GM18861 (cell line): Measurements from ENCODE around the gene ACBD4.

Experiments used
- ATAC-seq: cut with Tn5 transposase; IDR thresholded peaks from one replicate; pipeline ENCODE4 v1.9.1; 2021; ENCODE audit not compliant: unreplicated experiment

ACBD4 gene

DNA sequence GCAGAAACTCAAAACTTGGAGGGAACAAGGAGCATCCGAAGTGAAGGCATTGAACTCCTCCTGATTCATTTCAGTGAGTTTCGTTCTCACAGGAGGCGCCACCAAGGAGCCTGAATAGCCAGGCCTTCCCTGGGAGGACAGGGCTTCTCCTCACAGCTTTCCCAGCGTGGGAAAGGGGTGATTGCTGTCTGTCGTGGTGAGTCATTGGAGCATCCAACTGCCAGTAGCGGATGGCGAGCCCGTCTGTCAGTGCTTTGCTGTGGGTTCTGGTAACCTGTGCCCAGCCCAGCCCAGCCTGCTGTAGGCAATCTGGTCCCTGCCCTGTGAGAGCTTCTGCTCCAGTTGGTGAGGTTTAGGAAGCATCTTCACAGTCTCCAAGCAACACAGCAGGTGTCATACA, 31.5 kb upstream of the ACBD4 start:
- no peak for ATAC-seq

DNA sequence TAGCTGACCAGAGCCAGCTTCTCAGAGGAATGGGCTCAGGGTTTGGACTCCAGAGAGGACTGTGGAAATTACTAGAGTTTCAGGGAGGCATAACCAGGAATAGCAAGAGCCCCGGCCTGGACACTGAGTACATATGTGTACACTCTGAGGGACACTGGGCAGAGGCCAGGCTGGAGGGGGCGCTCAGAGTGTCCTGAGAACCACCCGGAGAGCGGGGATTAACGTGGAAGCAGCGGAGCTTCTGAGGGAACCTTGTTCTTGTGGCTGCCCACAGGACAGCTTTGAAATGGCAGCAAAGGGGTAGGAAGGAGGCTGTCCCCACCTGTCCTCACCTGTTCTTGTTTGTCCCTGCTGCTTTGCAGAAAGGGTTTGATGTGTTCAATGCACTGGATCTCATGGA, 31.0 kb upstream of the ACBD4 start:
- no peak for ATAC-seq

DNA sequence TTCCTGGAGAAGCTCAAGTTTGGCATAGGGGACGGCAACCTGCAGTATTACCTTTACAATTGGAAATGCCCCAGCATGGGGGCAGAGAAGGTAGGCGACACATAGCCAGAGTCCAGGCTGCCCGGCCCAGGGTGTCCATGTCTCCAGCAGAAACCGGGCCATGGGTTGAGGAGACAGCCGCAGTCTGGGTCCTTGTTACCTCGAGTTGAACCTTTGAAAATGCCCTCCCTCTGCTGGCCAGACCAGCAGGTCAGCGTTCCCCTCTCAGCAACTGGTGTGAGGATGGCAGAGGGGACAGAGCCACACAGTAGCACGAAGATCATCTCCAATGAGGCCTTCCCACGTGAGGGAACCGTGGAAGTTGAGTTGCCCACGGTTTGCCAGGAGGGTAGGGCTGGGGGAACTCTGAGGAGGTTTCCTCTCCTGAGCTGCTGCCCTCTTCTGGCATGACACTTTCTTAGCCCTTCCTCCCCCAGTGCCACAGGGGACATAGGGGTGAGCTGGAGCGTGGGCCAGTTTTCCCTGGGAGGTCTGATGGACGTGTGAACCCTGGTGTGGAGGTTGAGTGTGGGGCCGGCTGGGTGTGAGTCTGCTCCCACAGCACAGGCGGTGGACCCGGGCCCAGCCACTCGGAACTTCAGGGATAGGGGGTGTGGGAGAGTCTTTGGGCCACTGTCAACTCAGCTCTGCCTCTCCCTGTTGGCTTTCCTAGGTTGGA, 30.4 kb upstream of the ACBD4 start:
- no peak for ATAC-seq

DNA sequence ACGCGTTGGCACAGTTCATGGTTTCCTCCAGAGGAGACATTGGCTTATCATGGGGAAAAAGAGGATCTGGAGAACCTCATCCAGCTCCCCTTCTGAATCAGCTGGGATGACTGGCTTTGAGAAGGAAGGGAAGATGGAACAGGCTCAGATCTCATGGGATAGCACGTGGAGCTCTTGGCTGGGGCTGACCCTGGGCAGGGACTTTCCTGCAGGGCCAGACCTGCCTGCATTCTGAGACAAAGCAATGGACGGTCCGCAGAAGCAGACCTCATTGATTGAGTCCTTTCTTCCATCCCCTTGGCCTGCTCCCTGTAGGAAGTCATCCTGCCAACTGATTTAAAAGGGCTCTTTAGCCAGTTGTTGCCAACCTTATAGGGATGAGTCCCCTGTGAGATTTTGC, 29.4 kb upstream of the ACBD4 start:
- no peak for ATAC-seq

DNA sequence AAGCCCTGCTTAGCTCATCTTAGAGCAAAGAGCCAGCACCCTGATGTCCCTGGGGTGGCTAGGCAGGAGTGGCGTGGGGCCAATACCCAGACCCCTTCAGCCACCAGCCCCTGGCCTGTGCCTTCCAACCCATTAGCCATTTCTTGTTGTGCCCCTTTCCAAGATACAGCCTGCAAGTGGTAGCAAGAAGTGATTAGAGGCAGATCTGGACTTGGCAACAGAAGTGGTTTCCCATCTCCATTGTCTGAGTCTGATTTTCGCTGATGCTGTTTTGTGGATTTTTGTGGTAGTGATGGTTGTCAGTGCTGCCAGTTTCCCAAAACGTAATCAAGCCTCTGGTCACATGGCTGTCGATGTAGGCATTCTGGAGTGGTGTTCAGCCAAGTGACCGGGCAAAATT, 28.9 kb upstream of the ACBD4 start:
- no peak for ATAC-seq

DNA sequence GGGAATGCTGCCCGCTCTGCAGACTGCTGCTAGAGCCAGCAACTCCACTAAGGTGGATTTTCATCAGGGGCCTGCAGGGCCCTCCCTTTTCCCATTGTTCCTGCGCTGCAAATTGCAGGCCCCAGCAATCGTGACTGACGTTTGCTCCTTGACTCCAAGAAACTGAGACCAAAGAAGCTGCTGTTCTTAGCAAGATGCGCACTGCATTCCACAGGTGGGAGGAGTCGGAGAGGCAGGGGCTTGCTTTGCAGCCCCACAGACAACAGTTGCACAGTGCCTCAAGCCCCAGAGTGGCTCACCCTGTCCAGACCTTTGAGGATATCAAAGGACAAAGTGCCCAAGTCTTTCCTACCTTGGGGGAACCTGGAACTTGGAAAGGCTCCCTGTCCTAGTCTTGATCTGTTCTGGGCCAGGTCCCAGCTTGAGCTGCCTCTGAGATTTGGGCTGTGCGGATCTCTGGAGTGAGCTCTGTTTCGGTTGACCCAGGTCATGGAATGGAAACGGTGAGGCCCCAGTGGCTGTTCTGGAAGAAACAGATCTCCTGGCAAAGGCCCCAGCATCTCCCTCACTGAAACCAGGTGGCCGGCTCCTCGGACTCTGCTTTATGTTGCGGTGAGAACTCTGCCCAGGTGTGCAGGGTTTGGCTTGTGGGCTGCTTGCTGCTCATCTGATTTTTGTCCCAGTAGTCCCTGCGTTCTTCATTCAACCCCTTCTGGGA, 28.0 kb upstream of the ACBD4 start:
- ATAC-seq: no peak

DNA sequence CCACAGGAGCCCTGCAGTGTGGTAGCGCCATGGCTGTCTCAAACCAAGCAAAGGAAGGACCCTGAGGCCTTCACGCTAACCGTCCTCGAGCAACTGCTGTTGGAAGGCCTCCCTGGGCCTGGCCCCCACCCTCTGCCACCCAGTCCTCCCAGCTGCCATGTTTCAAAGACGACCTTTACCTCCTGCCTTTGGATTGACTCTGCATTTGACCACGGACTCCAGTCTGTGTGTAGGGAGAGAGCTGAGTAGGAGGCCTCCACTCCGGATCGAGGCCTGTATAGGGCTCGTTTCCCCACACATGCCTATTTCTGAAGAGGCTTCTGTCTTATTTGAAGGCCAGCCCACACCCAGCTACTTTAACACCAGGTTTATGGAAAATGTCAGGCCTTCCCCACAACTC, 27.4 kb upstream of the ACBD4 start:
- no peak for ATAC-seq

DNA sequence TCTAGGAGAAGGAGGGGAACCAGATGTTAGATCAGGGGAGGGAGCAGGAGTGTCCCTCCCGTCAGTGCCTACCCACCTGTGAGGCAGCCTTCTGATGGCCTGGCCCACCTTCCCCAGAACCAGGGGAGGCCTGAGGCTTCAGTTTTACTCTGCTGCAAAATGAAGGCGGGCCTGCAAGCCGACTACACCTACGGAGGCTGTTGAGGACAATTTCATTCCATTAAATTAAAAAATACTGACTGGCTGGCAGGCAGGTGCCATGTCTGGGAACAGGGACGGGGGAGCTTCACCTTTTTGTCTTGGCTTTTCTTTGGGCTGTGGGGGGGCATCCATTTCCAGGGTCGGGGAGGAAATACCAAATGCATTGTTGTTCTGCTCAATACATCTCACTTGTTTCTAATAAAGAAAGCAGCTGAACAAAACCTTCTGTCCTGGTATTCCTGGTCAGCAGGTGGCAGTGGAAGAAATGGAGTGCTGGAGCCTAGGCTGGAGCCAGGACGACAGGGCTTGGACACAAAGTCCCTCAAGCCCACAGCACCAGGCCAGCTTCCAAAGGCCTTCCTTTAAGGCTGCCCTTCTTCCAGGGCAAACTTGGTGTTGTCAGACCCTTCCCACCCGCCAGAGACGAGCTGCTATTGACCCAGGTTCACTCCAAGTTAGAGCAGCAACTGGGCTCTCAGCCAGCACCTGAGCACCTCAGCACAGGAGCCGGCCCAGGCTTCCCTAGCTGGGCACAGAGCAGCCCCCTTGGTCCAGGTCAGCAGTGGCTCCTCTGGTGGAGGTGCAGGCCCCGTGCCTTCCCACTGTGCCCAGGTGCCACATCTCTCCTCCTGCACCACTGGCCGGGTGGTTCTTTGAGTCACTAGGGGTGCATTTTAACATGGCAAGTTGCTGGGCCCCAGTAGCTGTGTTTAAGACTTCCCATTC, 26.6 kb upstream of the ACBD4 start:
- ATAC-seq: no peak

DNA sequence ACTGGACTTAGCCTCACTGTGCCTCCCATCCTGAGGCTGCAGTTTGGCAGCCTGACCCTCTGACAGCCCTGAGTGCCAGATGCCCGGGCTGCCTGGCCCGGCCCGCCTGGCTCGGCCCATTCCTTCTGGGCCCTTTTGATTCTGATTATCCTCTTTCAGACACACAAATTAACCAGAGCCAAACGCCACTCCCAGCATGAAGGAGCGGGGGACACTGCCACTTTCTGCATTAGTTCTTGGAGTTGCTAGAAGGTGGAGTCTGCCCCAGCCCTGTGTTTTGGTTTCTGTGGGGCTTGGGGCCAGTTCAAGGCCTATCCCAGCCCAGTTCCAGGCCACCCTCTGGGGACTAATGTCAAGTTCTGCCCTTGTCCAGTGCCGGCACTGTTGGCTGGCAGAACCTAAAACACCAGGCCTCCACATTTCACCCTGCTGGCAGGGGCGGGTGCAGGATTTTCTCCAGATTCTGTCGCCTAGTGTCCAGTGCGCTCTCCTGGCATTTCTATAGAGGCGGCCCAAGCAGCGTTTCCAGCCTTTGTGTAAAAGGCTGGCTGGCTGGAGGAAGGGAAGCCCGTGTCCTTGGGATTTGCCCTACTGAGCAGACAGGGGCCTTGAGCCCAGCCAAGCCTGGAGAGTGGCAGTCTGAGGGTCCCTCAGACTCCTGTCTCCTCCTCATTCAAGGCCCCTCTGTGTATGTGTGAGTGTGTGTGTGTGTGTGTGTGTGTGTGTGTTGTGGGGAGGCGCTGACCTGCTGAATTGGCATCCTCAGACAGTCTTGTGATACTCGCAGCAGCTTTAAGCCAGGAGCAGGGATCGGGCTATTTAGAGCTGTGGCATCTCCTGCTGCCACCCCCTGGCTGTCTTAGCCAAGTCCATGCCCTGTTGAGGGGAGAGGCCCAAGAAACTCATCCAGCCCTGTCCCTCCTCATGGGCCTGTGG, 24.5 kb upstream of the ACBD4 start:
- no peak for ATAC-seq

DNA sequence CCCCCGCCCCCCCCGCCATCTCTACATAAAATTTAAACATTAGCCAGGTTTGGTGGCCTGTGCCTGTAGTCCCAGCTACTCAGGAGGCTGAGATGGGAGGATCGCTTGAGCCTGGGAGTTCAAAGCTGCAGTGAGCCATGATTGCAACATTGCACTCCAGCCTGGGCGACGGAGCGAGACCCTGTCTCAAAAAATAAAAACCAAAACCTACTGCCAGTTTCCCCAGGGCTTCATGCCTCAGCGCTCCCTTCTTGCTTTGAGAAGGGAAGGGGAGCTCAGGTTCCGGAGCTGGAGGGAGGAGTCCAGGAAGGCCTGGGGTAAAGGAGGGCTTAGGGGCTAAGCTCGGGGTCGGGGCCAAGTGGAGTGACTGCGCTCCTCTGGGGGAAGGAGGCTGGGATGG, 23.6 kb upstream of the ACBD4 start:
- no peak for ATAC-seq

DNA sequence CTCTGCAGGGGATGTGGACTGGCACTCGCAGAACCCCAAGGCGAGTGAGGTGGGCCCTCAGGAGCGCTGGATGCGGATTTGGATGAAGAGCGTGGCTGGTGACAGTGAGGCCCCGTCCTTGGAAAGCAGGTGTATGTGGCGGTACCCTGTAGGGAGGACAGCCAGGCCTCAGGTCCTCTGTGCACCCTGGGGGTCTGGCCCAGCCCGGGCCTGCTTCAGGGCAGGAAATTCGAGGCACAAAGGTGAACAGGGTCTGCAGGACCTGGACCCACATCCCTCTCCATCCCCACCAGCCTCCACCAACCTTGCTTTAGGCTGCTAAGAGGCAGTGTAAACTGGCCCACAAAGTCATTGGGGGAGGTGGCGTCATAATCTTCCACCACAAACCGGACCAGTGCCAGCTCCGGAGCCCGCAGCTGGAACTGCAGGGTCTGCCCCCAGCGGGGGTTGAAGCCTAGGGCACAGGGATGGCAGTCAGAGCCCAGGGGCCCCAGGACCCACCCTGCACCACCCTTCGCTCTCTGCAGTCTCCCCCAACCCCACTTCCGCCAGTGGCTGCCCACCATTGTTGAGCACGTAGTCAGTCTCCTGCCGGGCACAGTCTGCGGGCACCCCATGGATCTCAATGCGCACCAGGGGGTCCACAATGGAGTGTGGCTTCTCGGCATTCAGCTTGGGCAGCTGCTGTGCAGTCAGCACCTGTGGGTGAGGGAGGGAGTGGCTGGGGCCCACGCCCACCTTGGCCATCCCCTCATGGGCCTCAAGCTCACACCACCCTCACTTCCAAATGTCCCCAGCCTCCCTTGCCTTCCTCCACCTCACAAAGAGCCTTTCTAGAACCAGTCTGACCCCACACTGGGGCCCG, 22.7 kb upstream of the ACBD4 start:
- ATAC-seq: no peak

DNA sequence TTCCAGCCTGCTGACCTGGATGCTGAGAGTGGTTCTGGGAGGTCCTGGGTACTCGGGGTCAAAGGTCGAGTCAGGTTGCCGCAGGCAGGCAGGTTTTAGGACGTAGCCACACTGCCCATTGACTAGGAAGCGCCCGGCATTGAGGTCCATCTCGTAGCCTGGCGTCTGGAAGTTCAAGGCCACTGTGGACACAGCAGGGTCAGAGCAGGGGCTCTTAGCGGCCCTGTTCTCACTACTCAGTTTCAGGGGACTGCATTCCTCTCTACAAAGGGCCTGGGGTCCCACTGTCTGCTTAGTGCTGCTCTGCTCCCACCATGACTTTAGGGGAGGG, 22.1 kb upstream of the ACBD4 start:
- ATAC-seq: no peak

DNA sequence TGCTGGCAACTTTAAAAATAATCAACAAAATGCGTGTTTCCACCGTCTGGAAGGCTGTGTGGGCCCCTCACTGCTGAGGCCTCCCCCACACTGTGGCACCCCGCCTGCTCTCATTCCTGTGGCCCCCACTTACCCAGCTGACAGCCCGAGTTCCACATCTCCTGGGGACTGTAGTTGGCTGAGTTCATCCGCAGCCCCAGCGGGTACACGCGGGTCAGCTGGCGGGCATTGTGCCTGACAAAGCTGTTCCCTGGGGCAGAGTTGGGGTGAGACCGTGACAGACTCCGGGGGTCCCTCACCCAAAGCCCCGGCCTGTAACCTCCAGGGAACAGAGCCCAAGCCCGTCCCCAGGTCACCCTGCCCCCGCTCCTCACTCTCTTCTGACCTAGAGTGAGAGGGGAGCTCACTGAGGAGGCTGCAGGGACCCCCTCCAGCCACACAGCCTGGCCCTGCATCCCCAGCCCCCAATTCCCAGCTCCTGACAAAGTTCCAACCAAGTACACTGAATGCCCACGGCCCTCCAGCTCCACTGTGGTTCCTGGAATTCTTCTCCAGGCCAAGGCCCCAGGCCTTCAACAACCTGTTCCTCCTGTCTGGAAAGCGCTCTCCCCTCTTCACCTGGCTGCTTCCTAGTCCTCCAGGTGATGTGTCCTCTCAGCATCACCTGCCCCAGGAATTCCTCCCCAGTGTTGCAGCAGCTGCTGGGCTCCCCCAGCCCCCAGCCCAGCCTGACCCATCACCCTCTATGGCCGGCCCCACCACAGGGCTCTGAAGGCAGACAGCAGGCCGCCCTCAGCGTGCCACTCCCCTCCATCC, 21.2 kb upstream of the ACBD4 start:
- no peak for ATAC-seq

DNA sequence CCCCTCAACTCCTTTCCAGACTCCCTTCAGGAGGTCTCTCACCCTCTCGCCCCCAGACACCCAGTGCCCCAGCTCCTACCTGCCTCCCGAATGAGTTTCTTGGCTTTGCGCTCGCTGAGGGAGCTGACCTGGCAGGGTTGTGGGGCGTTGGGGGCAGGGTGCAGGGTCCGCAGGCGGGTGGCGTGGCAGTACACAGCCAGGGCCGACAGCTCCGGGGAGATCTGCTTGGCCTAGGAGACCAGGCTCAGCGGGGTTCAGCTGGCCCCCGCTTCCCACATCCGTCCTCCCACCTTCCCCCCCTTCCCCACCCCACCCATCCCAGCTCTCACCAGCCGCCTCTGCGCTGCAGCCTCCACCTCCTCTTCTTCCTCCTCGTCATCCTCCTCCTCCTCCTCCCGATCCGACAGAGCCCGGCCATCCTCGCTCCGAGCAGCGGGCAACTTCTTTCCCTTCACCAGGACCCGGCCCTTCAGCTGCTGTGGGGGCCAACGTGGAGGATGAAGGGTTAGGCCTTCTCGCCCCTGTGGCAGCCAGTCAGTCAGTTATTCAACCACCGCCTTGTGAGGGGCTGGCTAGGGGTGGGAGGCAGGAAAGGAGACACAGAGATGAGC, 20.4 kb upstream of the ACBD4 start:
- ATAC-seq: no peak

DNA sequence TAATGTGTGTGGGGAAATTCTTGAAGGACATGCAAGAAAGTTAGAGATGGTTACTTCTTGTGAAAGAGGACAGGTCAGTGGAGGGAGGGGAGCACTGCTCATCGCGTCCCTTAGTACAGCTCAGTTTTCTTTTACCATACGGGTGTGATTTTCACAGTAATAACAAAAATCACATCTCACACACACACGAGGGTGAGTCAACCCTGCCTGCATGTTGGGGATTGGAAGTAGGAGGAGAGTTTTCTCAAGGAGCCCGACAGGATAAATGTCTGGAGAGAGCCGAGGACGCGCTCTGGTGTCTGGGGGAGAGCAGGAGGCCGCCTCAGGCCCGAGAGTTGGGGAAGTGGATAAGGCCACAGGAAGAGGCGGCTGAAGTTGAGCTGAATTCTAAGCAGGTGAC, 19.6 kb upstream of the ACBD4 start:
- ATAC-seq: no peak

DNA sequence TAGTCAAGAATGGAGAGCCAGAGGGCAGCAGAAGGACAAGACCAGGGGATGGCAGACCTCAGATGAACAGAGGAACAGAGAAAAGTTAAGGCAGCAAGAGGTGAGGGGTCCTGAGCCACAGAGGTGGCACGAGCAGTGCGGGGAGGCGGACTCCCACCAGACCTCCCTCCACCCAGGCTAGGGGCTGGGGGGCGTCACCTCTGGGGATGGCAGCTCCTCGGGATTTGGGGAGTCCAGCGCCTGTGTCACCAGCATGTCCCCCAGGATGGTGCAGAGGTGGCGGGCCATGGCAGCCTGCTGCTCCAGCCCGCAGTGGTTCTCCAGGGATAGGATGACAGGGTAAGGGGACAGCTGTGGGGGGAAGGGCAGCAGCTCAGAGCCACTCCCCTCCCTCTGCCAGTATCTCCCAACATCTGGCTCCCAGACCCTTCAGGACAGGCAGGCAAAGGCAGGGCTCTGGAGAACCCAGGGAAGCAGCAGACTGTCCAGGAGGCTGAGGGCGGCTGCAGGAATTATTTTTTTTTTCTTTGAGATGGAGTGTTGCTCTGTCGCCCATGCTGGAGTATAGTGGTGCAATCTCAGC, 19.0 kb upstream of the ACBD4 start:
- ATAC-seq: no peak

DNA sequence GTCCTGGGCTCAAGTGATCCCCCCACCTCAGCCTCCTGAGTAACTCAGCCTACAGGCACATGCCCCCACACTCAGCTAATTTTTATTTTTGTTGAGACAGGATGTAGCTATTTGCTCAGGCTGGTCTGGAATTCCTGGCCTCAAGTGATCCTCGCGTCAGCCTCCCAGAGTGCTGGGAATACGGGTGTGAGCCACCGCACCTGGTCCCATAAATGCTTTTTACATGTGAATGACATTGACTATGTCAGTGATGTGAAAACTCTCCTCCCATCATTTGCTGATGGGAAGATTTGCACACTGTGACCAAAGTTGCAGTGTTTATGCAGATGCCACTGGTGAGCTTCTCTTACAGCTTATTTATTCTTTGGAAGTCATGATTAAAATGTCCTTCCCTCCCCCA, 18.2 kb upstream of the ACBD4 start:
- no peak for ATAC-seq
